Activated B cell treated with CpG ODN at 0.5 μM for 24 hours (primary cell): ENCODE measurements around the gene PPP6R3. TPM values are rescaled to one million over a fixed set of nuclear protein-coding genes. Genes with fewer than 3 reads are reported as not detected.

Experiments used
- ATAC-seq: fragments of 200-7000 bp; cut with Tn5 transposase; one replicate; pipeline ENCODE4 v1.10.0; 2021; ENCODE audit warnings: low read depth, mild to moderate bottlenecking, moderate library complexity
- CTCF ChIA-PET: fragments of 350-600 bp; sonication (Branson Sonifier 250); formaldehyde crosslinking; loops from one replicate; lab custom pipeline; 2021; ENCODE audit warnings: antibody characterized with exemption; lab: Charles Lee
- POLR2A ChIA-PET: fragments of 350-600 bp; sonication (Branson Sonifier 250); formaldehyde crosslinking; loops from one replicate; lab custom pipeline; 2021; ENCODE audit warnings: antibody characterized with exemption; lab: Charles Lee
- DNase-seq: peaks from one replicate; pipeline ENCODE4 v3.0.0; 2022
- H3K27ac Mint-ChIP-seq: one replicate; pipeline ENCODE4 v1.8.0; 2020; ENCODE audit warnings: mixed read lengths
- H3K27me3 Mint-ChIP-seq: one replicate; pipeline ENCODE4 v1.8.0; 2021; ENCODE audit warnings: mixed read lengths
- H3K36me3 Mint-ChIP-seq: one replicate; pipeline ENCODE4 v1.8.0; 2021; ENCODE audit warnings: low read depth, mixed read lengths
- H3K4me1 Mint-ChIP-seq: one replicate; pipeline ENCODE4 v1.8.0; 2021; ENCODE audit warnings: mixed read lengths
- H3K4me3 Mint-ChIP-seq: one replicate; pipeline ENCODE4 v1.8.0; 2020; ENCODE audit warnings: mild to moderate bottlenecking, mixed read lengths
- H3K9me3 Mint-ChIP-seq: one replicate; pipeline ENCODE4 v1.8.0; 2020; ENCODE audit warnings: mixed read lengths
- CTCF ChIP-seq: fragments of 200-600 bp; IDR thresholded peaks from one replicate; pipeline ENCODE4 v1.8.0; 2022; ENCODE audit warnings: antibody characterized with exemption, mild to moderate bottlenecking
- intact Hi-C: fragments of 100-400 bp; cut with micrococcal nuclease; formaldehyde crosslinking; loops from one replicate; pipeline ENCODE4 v1.15.1; 2024
- total RNA-seq: library from RNA; stranded (reverse); gene quantifications from 2 replicates; pipeline ENCODE4 v1.2.3, GENCODE V29; 2022

The PPP6R3 gene
- total RNA-seq: 127 and 147 TPM in 2 replicates

- H3K27ac Mint-ChIP-seq: peak within 1 kb of the TSS; percentile 97
- peak; percentile 19 for ATAC-seq
- peak within 1 kb of the TSS; percentile 94 for H3K4me3 Mint-ChIP-seq
- H3K36me3 Mint-ChIP-seq: peaks cover 11% of the 10 kb centered on the region
- no peaks in the 10 kb centered on the region for H3K27me3 Mint-ChIP-seq
- CTCF ChIA-PET: no interaction called here
- no peak for TF ChIP-seq CTCF
- POLR2A ChIA-PET: interaction anchor here (0.6 to 1.4 kb wide), 4 partner anchors 46 to 467 kb away, joined by 3 to 4 read pairs (median 3); partner anchors contain the start of gene C11orf24
- DNase-seq: no peak
- H3K9me3 Mint-ChIP-seq: no peaks in the 10 kb centered on the region
- intact Hi-C loops: loop anchor here (1.0 to 10.0 kb wide), 5 partner anchors 190 to 1180 kb away; partner anchors contain the start of genes C11orf24, CCND1 and UNC93B1
- peaks cover 48% of the 10 kb centered on the region for H3K4me1 Mint-ChIP-seq
Measured at GRCh38 chr11:68460741-68461574, at the start of gene PPP6R3. PPP6R3 (plus strand) TSS chr11:68460752; CDS start chr11:68537665, 76,913 bp downstream.

- H3K27me3 Mint-ChIP-seq: no peaks in the 10 kb centered on the region
- no peak overlapping the region for H3K4me3 Mint-ChIP-seq
- no peaks in the 10 kb centered on the region for H3K9me3 Mint-ChIP-seq
- TF ChIP-seq CTCF: no peak
- peaks cover 2% of the 10 kb centered on the region for H3K36me3 Mint-ChIP-seq
- intact Hi-C loops: no loop called here
- POLR2A ChIA-PET: no interaction called here
- DNase-seq (no peak), ATAC-seq (no peak)
- H3K4me1 Mint-ChIP-seq: peaks cover 10% of the 10 kb centered on the region
- CTCF ChIA-PET: no interaction called here
- H3K27ac Mint-ChIP-seq: no peak overlapping the region
Measured at GRCh38 chr11:68411501-68411991, 49.0 kb upstream of the PPP6R3 start.

GRCh38 chr11:68412593-68413475, 47.7 kb upstream of the PPP6R3 start:
- Mint-ChIP-seq H3K4me1 (peaks cover 15% of the 10 kb centered on the region), H3K9me3 (no peaks in the 10 kb centered on the region), H3K27ac (peak overlapping the region; percentile 37), H3K27me3 (no peaks in the 10 kb centered on the region), H3K4me3 (no peak overlapping the region), H3K36me3 (no peaks in the 10 kb centered on the region)
- TF ChIP-seq CTCF: no peak
- POLR2A ChIA-PET: interaction anchor here (0.9 to 1.0 kb wide), 2 partner anchors 41 to 42 kb away, joined by 3 read pairs; no protein-coding TSS in a partner anchor
- peak; percentile 27 for DNase-seq
- ATAC-seq: peak; percentile 75
- intact Hi-C loops: loop anchor here (2.0 kb wide), 1 partner anchor 42 kb away; no protein-coding TSS in a partner anchor
- CTCF ChIA-PET: no interaction called here

- intact Hi-C loops: loop anchor here (2.0 kb wide), 1 partner anchor 43 kb away; no protein-coding TSS in a partner anchor
- H3K27me3 Mint-ChIP-seq: no peaks in the 10 kb centered on the region
- H3K36me3 Mint-ChIP-seq: no peaks in the 10 kb centered on the region
- DNase-seq (no peak), ATAC-seq (no peak)
- TF ChIP-seq CTCF: no peak
- ChIA-PET CTCF (no interaction called here), POLR2A (interaction anchor here (0.9 kb wide), 1 partner anchor 43 kb away, joined by 3 read pairs; no protein-coding TSS in a partner anchor)
- no peak overlapping the region for H3K4me3 Mint-ChIP-seq
- no peaks in the 10 kb centered on the region for H3K9me3 Mint-ChIP-seq
- peaks cover 15% of the 10 kb centered on the region for H3K4me1 Mint-ChIP-seq
- H3K27ac Mint-ChIP-seq: no peak overlapping the region
Measured at GRCh38 chr11:68413591-68413999, 47.0 kb upstream of the PPP6R3 start.
